H1 (cell line): Measurements from ENCODE around the gene MPP3. TPM values are rescaled to one million over a fixed set of nuclear protein-coding genes. Genes with fewer than 3 reads are reported as not detected.

Experiments
- CTCF ChIA-PET: fragments of 300-600 bp; sonication (Branson Sonifier 250); formaldehyde crosslinking; loops from one replicate; lab custom pipeline; 2021; ENCODE audit not compliant: partially characterized antibody; lab: Charles Lee
- POLR2A ChIA-PET: fragments of 300-600 bp; sonication (Branson Sonifier 250); formaldehyde crosslinking; loops from one replicate; lab custom pipeline; 2021; ENCODE audit warnings: inconsistent platforms; ENCODE audit not compliant: partially characterized antibody; lab: Charles Lee
- DNase-seq, 2 experiments: peaks; one replicate each; pipeline versions ENCODE4 v3.0.0 to v3.0.0-alpha.2; 2010 to 2022; ENCODE audit warnings: low spot score in 2 of 2, low read depth in 1 of 2, mixed read lengths in 1 of 2
- FAIRE-seq: peaks from 2 replicates; lab custom pipeline; 2011; peaks lifted over from hg19 to GRCh38; lab: Jason Lieb, UNC
- H2AFZ ChIP-seq: 2 replicates; pipeline ENCODE4 v1.8.1; 2012; ENCODE audit warnings: low read length, inconsistent platforms
- H2AK5ac ChIP-seq: 2 replicates; pipeline ENCODE4 v1.6.1; 2013; ENCODE audit warnings: low read depth, low read length
- H2BK120ac ChIP-seq: replicated peaks from 2 replicates; pipeline ENCODE3; 2013; ENCODE audit warnings: low read depth, low read length, inconsistent platforms
- H2BK12ac ChIP-seq: 2 replicates; pipeline ENCODE4 v1.6.1; 2013; ENCODE audit warnings: low read depth, low read length
- H2BK15ac ChIP-seq: 2 replicates; pipeline ENCODE4 v1.6.1; 2013; ENCODE audit warnings: low read length
- H2BK20ac ChIP-seq: 2 replicates; pipeline ENCODE4 v1.6.1; 2013; ENCODE audit warnings: low read length
- H2BK5ac ChIP-seq: 2 replicates; pipeline ENCODE4 v1.6.1; 2013; ENCODE audit warnings: low read depth, low read length
- H3K14ac ChIP-seq: 2 replicates; pipeline ENCODE4 v1.6.1; 2013; ENCODE audit warnings: inconsistent platforms; ENCODE audit not compliant: insufficient read length
- H3K18ac ChIP-seq: 2 replicates; pipeline ENCODE4 v1.6.1; 2013; ENCODE audit warnings: low read length; ENCODE audit errors: extremely low read depth
- H3K23ac ChIP-seq: 2 replicates; pipeline ENCODE4 v1.6.1; 2013; ENCODE audit warnings: inconsistent platforms; ENCODE audit not compliant: insufficient read length
- H3K23me2 ChIP-seq: 2 replicates; pipeline ENCODE4 v1.6.1; 2013; ENCODE audit warnings: low read depth, low read length
- H3K27ac ChIP-seq: 2 replicates; pipeline ENCODE4 v1.6.1; 2011; ENCODE audit warnings: low read depth, low read length, inconsistent platforms
- H3K27me3 ChIP-seq, 4 experiments: replicated peaks in 1 of 4; 1 replicate in 1 of 4; 2 replicates in 3 of 4; pipeline versions ENCODE4 v1.6.1 to v1.8.1; 2011 to 2013; ENCODE audit warnings: low read length in 3 of 4, mild to moderate bottlenecking in 3 of 4, inconsistent platforms in 2 of 4, mixed read lengths in 2 of 4, moderate library complexity in 1 of 4; ENCODE audit not compliant: control insufficient read depth in 3 of 4, insufficient read depth in 3 of 4; ENCODE audit errors: extremely low read depth in 1 of 4
- H3K36me3 ChIP-seq, 4 experiments: 2 replicates each; pipeline versions ENCODE4 v1.6.1 to v1.8.1; 2011 to 2013; ENCODE audit warnings: mild to moderate bottlenecking in 4 of 4, low read length in 3 of 4, moderate library complexity in 2 of 4, control low read depth in 1 of 4, inconsistent platforms in 1 of 4; ENCODE audit not compliant: insufficient read depth in 4 of 4, control insufficient read depth in 2 of 4
- H3K4ac ChIP-seq: replicated peaks from 2 replicates; pipeline ENCODE3; 2013; ENCODE audit warnings: low read length, low read depth, mixed read lengths, inconsistent platforms; ENCODE audit not compliant: insufficient read length
- H3K4me1 ChIP-seq, 4 experiments: replicated peaks in 1 of 4; 1 replicate in 1 of 4; 2 replicates in 3 of 4; pipeline versions ENCODE4 v1.6.1 to v1.8.1; 2011 to 2013; ENCODE audit warnings: low read length in 3 of 4, inconsistent platforms in 2 of 4, mixed read lengths in 1 of 4; ENCODE audit not compliant: insufficient read depth in 4 of 4, control insufficient read depth in 3 of 4
- H3K4me2 ChIP-seq, 2 experiments: 2 replicates each; pipeline versions ENCODE4 v1.6.1 to v1.8.1; 2011 to 2013; ENCODE audit warnings: low read depth in 2 of 2, low read length in 2 of 2, control low read depth in 1 of 2, inconsistent platforms in 1 of 2, mild to moderate bottlenecking in 1 of 2; ENCODE audit not compliant: insufficient read depth in 1 of 2
- H3K4me3 ChIP-seq, 4 experiments: fragments of 200-600, 300-600 bp in 1 of 4; sonication (generic), shearing (Covaris generic), sonication (Bioruptor Twin) in 1 of 4; 2 replicates each; pipeline versions ENCODE4 v1.5.1 to v1.8.1; 2011 to 2016; ENCODE audit warnings: low read length in 4 of 4, low read depth in 3 of 4, control low read depth in 2 of 4, inconsistent platforms in 2 of 4, mild to moderate bottlenecking in 2 of 4, mixed read lengths in 1 of 4, moderate library complexity in 1 of 4; ENCODE audit not compliant: insufficient read depth in 2 of 4; ENCODE audit errors: extremely low read depth in 1 of 4
- H3K56ac ChIP-seq: replicated peaks from 2 replicates; pipeline ENCODE3; 2013; ENCODE audit warnings: low read depth, mild to moderate bottlenecking, mixed read lengths, low read length, inconsistent platforms; ENCODE audit not compliant: insufficient read length
- H3K79me1 ChIP-seq: 2 replicates; pipeline ENCODE4 v1.6.1; 2013; ENCODE audit warnings: low read depth, low read length, control low read depth
- H3K79me2 ChIP-seq, 2 experiments: 2 replicates each; pipeline versions ENCODE4 v1.6.1 to v1.8.1; 2012 to 2013; ENCODE audit warnings: low read length in 2 of 2, mild to moderate bottlenecking in 2 of 2, inconsistent platforms in 1 of 2; ENCODE audit not compliant: insufficient read depth in 2 of 2, control insufficient read depth in 1 of 2
- H3K9ac ChIP-seq, 4 experiments: replicated peaks in 1 of 4; 1 replicate in 1 of 4; 2 replicates in 3 of 4; pipeline versions ENCODE4 v1.6.1 to v1.8.1; 2011 to 2013; ENCODE audit warnings: low read depth in 3 of 4, low read length in 3 of 4, control low read depth in 2 of 4, mild to moderate bottlenecking in 2 of 4, moderate library complexity in 2 of 4, inconsistent platforms in 1 of 4; ENCODE audit errors: extremely low read depth in 1 of 4
- H3K9me3 ChIP-seq, 2 experiments: 2 replicates each; pipeline versions ENCODE4 v1.6.1 to v1.8.1; 2012 to 2013; ENCODE audit warnings: mild to moderate bottlenecking in 2 of 2, moderate library complexity in 2 of 2, control low read depth in 1 of 2, inconsistent platforms in 1 of 2, low read depth in 1 of 2, low read length in 1 of 2, mixed read lengths in 1 of 2; ENCODE audit not compliant: insufficient read depth in 2 of 2
- H4K20me1 ChIP-seq, 2 experiments: replicated peaks in 1 of 2; 2 replicates each; pipeline versions ENCODE3 to v1.8.1; 2011 to 2013; ENCODE audit warnings: inconsistent platforms in 2 of 2, low read length in 2 of 2, mild to moderate bottlenecking in 1 of 2; ENCODE audit not compliant: insufficient read depth in 2 of 2, control insufficient read depth in 1 of 2
- H4K5ac ChIP-seq: 2 replicates; pipeline ENCODE4 v1.6.1; 2013; ENCODE audit warnings: low read length, low read depth, mixed read lengths, inconsistent platforms; ENCODE audit not compliant: insufficient read length
- H4K8ac ChIP-seq: 2 replicates; pipeline ENCODE4 v1.8.0; 2013; ENCODE audit warnings: mild to moderate bottlenecking, moderate library complexity, low read length, inconsistent platforms; ENCODE audit not compliant: insufficient read depth; ENCODE audit errors: extremely low read depth
- H4K91ac ChIP-seq: replicated peaks from 2 replicates; pipeline ENCODE3; 2013; ENCODE audit warnings: low read length, mixed read lengths, inconsistent platforms; ENCODE audit not compliant: insufficient read length
- ASH2L ChIP-seq: fragments of 200-600, 300-600 bp; sonication (generic); IDR thresholded peaks from one replicate; pipeline ENCODE4 v1.7.1; 2017; ENCODE audit warnings: low read length
- EGR1 ChIP-seq: IDR thresholded peaks from 2 replicates; pipeline ENCODE4 v1.6.1; 2011; ENCODE audit warnings: low read depth, low read length, borderline replicate concordance
- HDAC2 ChIP-seq, 2 experiments: fragments of 300-600 bp in 1 of 2; sonication (generic) in 1 of 2; IDR thresholded peaks; 2 replicates each; pipeline ENCODE4 v1.6.1; 2011 to 2012; ENCODE audit warnings: low read depth in 2 of 2, low read length in 2 of 2, mild to moderate bottlenecking in 2 of 2, moderate library complexity in 2 of 2, borderline replicate concordance in 1 of 2, inconsistent platforms in 1 of 2
- KDM4A ChIP-seq: IDR thresholded peaks from one replicate; pipeline ENCODE4 v1.7.1; 2012; ENCODE audit warnings: low read depth, mild to moderate bottlenecking, moderate library complexity, low read length, inconsistent platforms; ENCODE audit not compliant: severe bottlenecking
- TAF1 ChIP-seq: IDR thresholded peaks from 2 replicates; pipeline ENCODE4 v1.6.1; 2011; ENCODE audit warnings: mild to moderate bottlenecking, low read depth, low read length
- TBP ChIP-seq: IDR thresholded peaks from 2 replicates; pipeline ENCODE4 v1.6.1; 2011; ENCODE audit warnings: low read depth, low read length, improper control_type of control experiment
- WGBS, 2 experiments: shearing (Covaris generic) in 1 of 2; methylation state at CpG; one replicate each; pipeline versions ENCODE4 v1.1.6 to v1.1.7; 2013 to 2015; ENCODE audit warnings: low lambda C conversion rate in 2 of 2, mixed read lengths in 2 of 2, inconsistent platforms in 1 of 2, low coverage in 1 of 2, missing lambda C conversion rate in 1 of 2; ENCODE audit not compliant: insufficient replicate concordance in 2 of 2, insufficient coverage in 1 of 2, insufficient read length in 1 of 2; ENCODE audit errors: extremely low coverage in 1 of 2, missing lambda C conversion rate in 1 of 2; 5-methylcytosine and 5-hydroxymethylcytosine counted together
- polyA plus RNA-seq, 7 experiments: library from polyadenylated mRNA; depleted of rRNA in 3 of 7; stranded (reverse) in 5 of 7; unstranded in 2 of 7; fragments of >200 nt in 5 of 7; fragments of 200-250 nt in 2 of 7; gene quantifications; 1 replicate in 5 of 7; 2 replicates in 1 of 7; 4 replicates in 1 of 7; pipeline versions ENCODE4 v1.2.1 to v1.2.3, GENCODE V29; 2011 to 2013; ENCODE audit warnings: missing spikeins in 2 of 7, mixed read lengths in 2 of 7
- total RNA-seq: library from RNA; stranded (reverse); fragmentation: NEBNext Ultra II Directional; extraction: Animal tissue kit (Norgen Biotek cat#: 25700); gene quantifications from 2 replicates; pipeline ENCODE4 v1.2.1, GENCODE V29; 2021
- TF ChIP-seq, protein P1 (sequence below): IDR thresholded peaks from 2 replicates; pipeline ENCODE4 v1.6.1; 2012; ENCODE audit warnings: low read length, inconsistent platforms

The MPP3 gene
- total and polyA plus RNA-seq, 2 of the 8 experiments (the other 6 are each of a cell fraction or from before 2014, with no cell fraction given) = 3.1 to 6.1 TPM

DNA sequence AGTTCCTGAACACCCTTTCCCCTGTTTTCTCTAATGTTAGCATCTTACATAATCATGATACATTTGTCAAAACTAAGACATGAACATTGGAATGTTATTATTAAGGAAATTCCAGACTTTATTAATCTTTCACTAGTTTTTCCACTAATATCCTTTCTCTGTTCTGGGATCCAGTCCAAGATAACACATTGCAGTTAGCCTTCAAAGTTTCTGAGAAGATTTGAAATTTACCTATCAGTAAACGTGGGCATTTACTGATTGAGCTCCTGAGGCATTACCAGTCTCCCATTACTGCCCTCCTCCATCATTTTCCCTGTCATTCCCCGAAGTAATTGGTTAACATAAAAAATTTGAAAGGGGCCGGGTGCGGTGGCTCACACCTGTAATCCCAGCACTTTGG, 8.3 kb upstream of the MPP3 start:
- ChIA-PET POLR2A (interaction anchor here (1.4 to 2.7 kb wide), 2 partner anchors 31 to 50 kb away, joined by 3 to 8 read pairs; no protein-coding TSS in a partner anchor), CTCF (interaction anchor here (0.7 to 3.7 kb wide), 20 partner anchors 9 to 148 kb away, joined by 3 to 33 read pairs (median 4); no protein-coding TSS in a partner anchor)
- WGBS, 2 experiments = 78% methylated on average over 4 of the region's 4 CpGs; no CpG with 5 or more reads in 1 of the 2 experiments

More for the DNA sequence above, 8.3 kb upstream of the MPP3 start:
- H3K27ac ChIP-seq = no peak overlapping the region
- no peaks in the 10 kb centered on the region for H3K79me2 ChIP-seq
- FAIRE-seq = no peak
- TF ChIP-seq, protein P1, sequence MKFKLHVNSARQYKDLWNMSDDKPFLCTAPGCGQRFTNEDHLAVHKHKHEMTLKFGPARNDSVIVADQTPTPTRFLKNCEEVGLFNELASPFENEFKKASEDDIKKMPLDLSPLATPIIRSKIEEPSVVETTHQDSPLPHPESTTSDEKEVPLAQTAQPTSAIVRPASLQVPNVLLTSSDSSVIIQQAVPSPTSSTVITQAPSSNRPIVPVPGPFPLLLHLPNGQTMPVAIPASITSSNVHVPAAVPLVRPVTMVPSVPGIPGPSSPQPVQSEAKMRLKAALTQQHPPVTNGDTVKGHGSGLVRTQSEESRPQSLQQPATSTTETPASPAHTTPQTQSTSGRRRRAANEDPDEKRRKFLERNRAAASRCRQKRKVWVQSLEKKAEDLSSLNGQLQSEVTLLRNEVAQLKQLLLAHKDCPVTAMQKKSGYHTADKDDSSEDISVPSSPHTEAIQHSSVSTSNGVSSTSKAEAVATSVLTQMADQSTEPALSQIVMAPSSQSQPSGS = no peak
- TF ChIP-seq ASH2L (no peak), TAF1 (no peak), EGR1 (no peak), TBP (no peak), HDAC2 (IDR thresholded peaks at IDR 0.05; ENCODE audit: borderline replicate concordance in 1 of 2, low read depth in 2 of 2, low read length in 2 of 2) (no peak), KDM4A (no peak)
- TF ChIP-seq, all 59 proteins: peak for 0
- no peak overlapping the region for H3K18ac ChIP-seq
- H3K4me2 ChIP-seq = no peak overlapping the region
- no peak overlapping the region for H4K91ac ChIP-seq
- no peak for DNase-seq
- no peaks in the 10 kb centered on the region for H4K20me1 ChIP-seq
- no peak overlapping the region for H2BK120ac ChIP-seq
- no peaks in the 10 kb centered on the region for H3K36me3 ChIP-seq
- H3K79me1 ChIP-seq = no peaks in the 10 kb centered on the region
- H3K14ac ChIP-seq = no peak overlapping the region
- H3K4me3 ChIP-seq = no peak overlapping the region
- no peaks in the 10 kb centered on the region for H3K23me2 ChIP-seq
- no peaks in the 10 kb centered on the region; a peak in 1 of 7 replicates for H3K4me1 ChIP-seq
- no peak overlapping the region for H2BK12ac ChIP-seq
- H3K9me3 ChIP-seq = no peaks in the 10 kb centered on the region
- H3K27me3 ChIP-seq = peaks cover 0 to 1% (median 0%) of the 10 kb centered on the region in 4 experiments; a peak in 1 of 7 replicates
- no peak overlapping the region for H4K8ac ChIP-seq
- H3K4ac ChIP-seq = no peak overlapping the region
- no peak overlapping the region for H2AK5ac ChIP-seq
- H3K9ac ChIP-seq = no peak overlapping the region
- H4K5ac ChIP-seq = no peak overlapping the region
- no peak overlapping the region for H3K56ac ChIP-seq
- H2BK20ac ChIP-seq = no peak overlapping the region
- no peak overlapping the region for H2AFZ ChIP-seq
- H3K23ac ChIP-seq = no peak overlapping the region
- no peak overlapping the region for H2BK5ac ChIP-seq
- no peak overlapping the region for H2BK15ac ChIP-seq
